ENCODE data around the gene CEACAM8. TPM values are rescaled to one million over a fixed set of nuclear protein-coding genes. Genes with fewer than 3 reads are reported as not detected.

CEACAM8 gene
- polyA plus RNA-seq, 2 of the 4 experiments (the other 2 are of a cell fraction): not detected

GRCh38 chr19:42569193-42569592, 25.5 kb downstream of the CEACAM8 start:
- 50% methylated on average over 2 of the region's 2 CpGs for WGBS (ENCODE audit: missing lambda C conversion rate)
- H3K4me2 ChIP-seq: no peak overlapping the region
- no peaks in the 10 kb centered on the region for H3K9me3 ChIP-seq
- ATAC-seq: no peak
- no peak for DNase-seq (ENCODE audit: low read depth in 1 of 2, low spot score in 1 of 2)
- CTCF ChIA-PET: interaction anchor here (0.6 to 9.6 kb wide), 6 partner anchors 8 to 199 kb away, joined by 3 to 83 read pairs (median 3); partner anchors contain the start of gene CEACAM8
- no peak for TF ChIP-seq TFCP2L1 (CRISPR knock-in tag; IDR thresholded peaks at IDR 0.05)
- no peak for TF ChIP-seq HDAC2 (IDR thresholded peaks at IDR 0.05)
- TF ChIP-seq CHD4 (IDR thresholded peaks at IDR 0.05; ENCODE audit: borderline replicate concordance): no peak
- TF ChIP-seq CBX8 (IDR thresholded peaks at IDR 0.05): no peak
- H3K4me1 ChIP-seq: no peaks in the 10 kb centered on the region
- no peak for FAIRE-seq
- POLR2A ChIA-PET: no interaction called here
- H3K27ac ChIP-seq: no peak overlapping the region
- no peak overlapping the region for H3K4me3 ChIP-seq

- 47% methylated on average over 4 of the region's 4 CpGs for WGBS (ENCODE audit: missing lambda C conversion rate)
- DNase-seq (ENCODE audit: low read depth in 1 of 2, low spot score in 1 of 2) (no peak), FAIRE-seq (no peak), ATAC-seq (no peak)
- POLR2A ChIA-PET: no interaction called here
- no peaks in the 10 kb centered on the region for H3K4me1 ChIP-seq
- H3K27ac ChIP-seq: no peak overlapping the region
- H3K4me2 ChIP-seq: no peak overlapping the region
- no peaks in the 10 kb centered on the region for H3K9me3 ChIP-seq
- H3K4me3 ChIP-seq: no peak overlapping the region
- no peak for TF ChIP-seq GATA3 (IDR thresholded peaks at IDR 0.05; ENCODE audit: borderline replicate concordance)
- TF ChIP-seq RARB (CRISPR knock-in tag; IDR thresholded peaks at IDR 0.05): no peak
- no peak for TF ChIP-seq ATOH8 (CRISPR knock-in tag; IDR thresholded peaks at IDR 0.05; ENCODE audit: low read depth)
- CTCF ChIA-PET: interaction anchor here (0.8 to 9.6 kb wide), 17 partner anchors 10 to 762 kb away, joined by 3 to 104 read pairs (median 6); partner anchors contain the start of gene CEACAM8
Observed at GRCh38 chr19:42568006-42568405, 26.7 kb downstream of the CEACAM8 start.

GRCh38 chr19:42567567-42567966, 27.2 kb downstream of the CEACAM8 start:
- no peak overlapping the region for H3K4me3 ChIP-seq
- ChIA-PET POLR2A (no interaction called here), CTCF (interaction anchor here (0.6 to 9.6 kb wide), 32 partner anchors 9 to 762 kb away, joined by 3 to 104 read pairs (median 6); partner anchors contain the start of gene CEACAM8)
- no peak for TF ChIP-seq REST (IDR thresholded peaks at IDR 0.05)
- no peak for TF ChIP-seq HOXB13 (CRISPR knock-in tag; IDR thresholded peaks at IDR 0.05; ENCODE audit: low read depth)
- no peak for TF ChIP-seq CBX8 (IDR thresholded peaks at IDR 0.05)
- TF ChIP-seq USF2 (IDR thresholded peaks at IDR 0.05): no peak
- no peak for TF ChIP-seq HES2 (IDR thresholded peaks at IDR 0.05)
- TF ChIP-seq RCOR1 (IDR thresholded peaks at IDR 0.05; ENCODE audit: low read depth, low read length): no peak
- no peak for TF ChIP-seq ESRRA (IDR thresholded peaks at IDR 0.05; ENCODE audit: borderline replicate concordance, low read length)
- TF ChIP-seq HEYL (CRISPR knock-in tag; IDR thresholded peaks at IDR 0.05): no peak
- TF ChIP-seq MYC (IDR thresholded peaks at IDR 0.05; ENCODE audit: borderline replicate concordance, low read length): no peak
- TF ChIP-seq PBX3 (IDR thresholded peaks at IDR 0.05): no peak
- no peak for TF ChIP-seq E2F6 (IDR thresholded peaks at IDR 0.05; ENCODE audit: borderline replicate concordance, low read depth)
- no peak for TF ChIP-seq MAZ (IDR thresholded peaks at IDR 0.05; ENCODE audit: borderline replicate concordance, low read depth, low read length)
- TF ChIP-seq ZFP36 (IDR thresholded peaks at IDR 0.05; ENCODE audit: borderline replicate concordance, partially characterized antibody): no peak
- no peak for TF ChIP-seq EP300 (IDR thresholded peaks at IDR 0.05)
- TF ChIP-seq NPAS2 (CRISPR knock-in tag; IDR thresholded peaks at IDR 0.05; ENCODE audit: borderline replicate concordance): no peak
- TF ChIP-seq JUNB (IDR thresholded peaks at IDR 0.05): no peak
- H3K4me2 ChIP-seq: peak overlapping the region; percentile 55
- DNase-seq (ENCODE audit: low read depth in 1 of 2, low spot score in 1 of 2) (no peak), ATAC-seq (no peak), FAIRE-seq (peak; percentile 51)
- no peak overlapping the region for H3K27ac ChIP-seq
- H3K4me1 ChIP-seq: no peaks in the 10 kb centered on the region
- WGBS (ENCODE audit: missing lambda C conversion rate): 83% methylated on average over 4 of the region's 4 CpGs
- no peaks in the 10 kb centered on the region for H3K9me3 ChIP-seq

All from A549 (cell line).